ENCODE measurements around the gene SV2A.

DNA sequence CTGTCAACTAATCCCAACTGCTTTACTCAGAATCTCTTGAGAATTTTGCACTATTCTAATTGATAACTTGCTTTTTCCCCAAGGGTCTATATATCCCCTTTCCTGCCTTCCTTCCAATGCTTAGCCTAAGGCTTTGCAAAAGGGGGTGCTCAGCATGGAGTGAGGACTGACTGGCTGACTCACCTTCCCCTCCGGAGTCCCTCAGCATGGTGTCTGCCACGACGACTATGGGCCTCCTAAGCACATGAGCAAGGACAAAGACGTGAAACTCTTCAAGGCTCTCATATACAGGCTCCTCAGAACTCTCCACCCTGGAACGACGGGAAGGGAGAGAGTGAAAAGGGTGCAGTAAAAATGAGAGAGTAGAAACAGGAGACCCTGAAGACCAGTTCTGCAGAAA is 32.3 kb upstream of the SV2A start:
- TF ChIP-seq, protein P1, sequence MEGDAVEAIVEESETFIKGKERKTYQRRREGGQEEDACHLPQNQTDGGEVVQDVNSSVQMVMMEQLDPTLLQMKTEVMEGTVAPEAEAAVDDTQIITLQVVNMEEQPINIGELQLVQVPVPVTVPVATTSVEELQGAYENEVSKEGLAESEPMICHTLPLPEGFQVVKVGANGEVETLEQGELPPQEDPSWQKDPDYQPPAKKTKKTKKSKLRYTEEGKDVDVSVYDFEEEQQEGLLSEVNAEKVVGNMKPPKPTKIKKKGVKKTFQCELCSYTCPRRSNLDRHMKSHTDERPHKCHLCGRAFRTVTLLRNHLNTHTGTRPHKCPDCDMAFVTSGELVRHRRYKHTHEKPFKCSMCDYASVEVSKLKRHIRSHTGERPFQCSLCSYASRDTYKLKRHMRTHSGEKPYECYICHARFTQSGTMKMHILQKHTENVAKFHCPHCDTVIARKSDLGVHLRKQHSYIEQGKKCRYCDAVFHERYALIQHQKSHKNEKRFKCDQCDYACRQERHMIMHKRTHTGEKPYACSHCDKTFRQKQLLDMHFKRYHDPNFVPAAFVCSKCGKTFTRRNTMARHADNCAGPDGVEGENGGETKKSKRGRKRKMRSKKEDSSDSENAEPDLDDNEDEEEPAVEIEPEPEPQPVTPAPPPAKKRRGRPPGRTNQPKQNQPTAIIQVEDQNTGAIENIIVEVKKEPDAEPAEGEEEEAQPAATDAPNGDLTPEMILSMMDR (IDR thresholded peaks at IDR 0.05; ENCODE audit: borderline replicate concordance, extremely low read depth, low read length, poor library complexity, severe bottlenecking), result no peak
- no peak for TF ChIP-seq EZH2 (IDR thresholded peaks at IDR 0.05; ENCODE audit: borderline replicate concordance, low read depth, low read length, severe bottlenecking)
